Aorta (tissue), 5 donors: ENCODE measurements around the gene NAMPT. TPM values are rescaled to one million over a fixed set of nuclear protein-coding genes. Genes with fewer than 3 reads are reported as not detected.

Source experiments
- ATAC-seq: fragments of 200-7000 bp; cut with Tn5 transposase; one replicate; pipeline ENCODE4 v1.9.1; 2022; ENCODE audit warnings: moderate library complexity; ENCODE audit not compliant: low FRiP score
- DNase-seq, 2 donors: peaks; one replicate each; pipeline ENCODE4 v3.0.0-alpha.2; 2020
- H3K27ac ChIP-seq, 2 donors: one replicate each; pipeline ENCODE4 v1.5.1; 2013; ENCODE audit warnings: low read length in 2 of 2, mild to moderate bottlenecking in 2 of 2, moderate library complexity in 2 of 2, control low read depth in 1 of 2, inconsistent platforms in 1 of 2, low read depth in 1 of 2
- H3K27me3 ChIP-seq, 2 donors: one replicate each; pipeline ENCODE4 v1.6.1; 2013; ENCODE audit warnings: control low read depth in 1 of 2, low read length in 1 of 2, mild to moderate bottlenecking in 1 of 2, moderate library complexity in 1 of 2; ENCODE audit not compliant: insufficient read depth in 2 of 2, control insufficient read depth in 1 of 2
- H3K36me3 ChIP-seq, 2 donors: one replicate each; pipeline ENCODE4 v1.6.1; 2013; ENCODE audit warnings: control low read depth in 1 of 2, low read length in 1 of 2, mild to moderate bottlenecking in 1 of 2; ENCODE audit not compliant: insufficient read depth in 2 of 2, control insufficient read depth in 1 of 2
- H3K4me1 ChIP-seq, 2 donors: one replicate each; pipeline ENCODE4 v1.6.1; 2013; ENCODE audit warnings: low read length in 2 of 2, control low read depth in 1 of 2, mild to moderate bottlenecking in 1 of 2, moderate library complexity in 1 of 2; ENCODE audit not compliant: insufficient read depth in 2 of 2, control insufficient read depth in 1 of 2
- H3K4me3 ChIP-seq, 2 donors: one replicate each; pipeline ENCODE4 v1.5.1; 2013; ENCODE audit warnings: low read length in 2 of 2, control low read depth in 1 of 2, mild to moderate bottlenecking in 1 of 2
- H3K9me3 ChIP-seq: one replicate; pipeline ENCODE4 v1.6.1; 2013; ENCODE audit warnings: mild to moderate bottlenecking, low read length; ENCODE audit not compliant: control insufficient read depth
- WGBS, 2 donors: extraction: QIAGEN DNeasy Blood & Tissue Kit; methylation state at CpG; one replicate each; pipeline ENCODE4 v1.1.7; 2013; 5-methylcytosine and 5-hydroxymethylcytosine counted together
- intact Hi-C, 2 donors: fragments of 100-400 bp; cut with DNase I; formaldehyde crosslinking; loops; one replicate each; pipeline versions ENCODE4 v1.14.2 to v1.15.0; 2022
- polyA plus RNA-seq, 2 donors: library from polyadenylated mRNA; stranded (reverse); fragments of 200-250 nt; gene quantifications; one replicate each; pipeline ENCODE4 v1.2.3, GENCODE V29; 2013
- total RNA-seq, 2 donors: library from RNA; stranded (reverse); fragmentation: NEBNext Ultra II Directional; extraction: Animal tissue kit (Norgen Biotek cat#: 25700); gene quantifications; one replicate each; pipeline ENCODE4 v1.2.1, GENCODE V29; 2021
- donor health status: healthy with polysubstance abuse.
- donor health status: Bipolar disorder and iron deficiency.
- donor health status: DM: no; HTN: no; CAD: no.
- donor health status: DM: no; HTN: no; CAD: no.
- donor health status: DM: yes; HTN: yes; CAD: no.

Gene NAMPT
- total and polyA plus RNA-seq, 4 donors, result 36.2 to 534 (median 142) TPM

DNA sequence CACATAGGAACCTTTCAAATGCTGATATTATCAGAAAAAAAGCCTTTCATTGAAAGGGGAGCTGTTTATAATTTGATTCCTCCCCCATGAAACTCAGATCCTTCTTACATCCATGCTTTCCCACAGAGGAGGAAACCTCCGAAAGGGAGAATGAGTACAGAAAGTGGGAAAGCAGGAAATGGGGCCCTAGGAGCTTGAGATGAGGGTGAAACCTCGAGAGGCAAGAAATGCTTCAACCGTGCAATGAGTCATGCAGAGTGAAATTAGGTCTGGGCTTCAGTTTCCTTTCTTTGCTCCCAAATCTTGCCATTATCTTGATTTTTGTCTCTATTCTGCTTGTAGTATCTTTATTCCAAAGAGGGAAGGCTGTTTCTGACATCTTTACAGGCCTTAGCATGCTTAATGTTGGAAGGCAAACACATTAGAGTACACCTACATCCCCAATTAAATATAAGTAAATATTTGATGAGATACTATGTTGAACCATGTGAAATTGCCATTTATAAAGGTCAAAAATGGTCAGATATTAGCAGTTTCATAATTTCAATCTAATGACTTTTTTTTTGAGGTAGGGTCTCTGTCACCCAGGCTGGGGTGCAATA, 79.1 kb downstream of the NAMPT start:
- intact Hi-C loops, result no loop called here
- Histone ChIP-seq H3K27ac (no peak overlapping the region), H3K27me3 (no peaks in the 10 kb centered on the region), H3K36me3 (no peaks in the 10 kb centered on the region), H3K9me3 (peaks cover 2% of the 10 kb centered on the region), H3K4me3 (no peak overlapping the region), H3K4me1 (no peaks in the 10 kb centered on the region)
- WGBS, 2 donors, result 45 to 46% methylated on average over 3 of the region's 3 CpGs
- no peak for DNase-seq
- no peak for ATAC-seq

DNA sequence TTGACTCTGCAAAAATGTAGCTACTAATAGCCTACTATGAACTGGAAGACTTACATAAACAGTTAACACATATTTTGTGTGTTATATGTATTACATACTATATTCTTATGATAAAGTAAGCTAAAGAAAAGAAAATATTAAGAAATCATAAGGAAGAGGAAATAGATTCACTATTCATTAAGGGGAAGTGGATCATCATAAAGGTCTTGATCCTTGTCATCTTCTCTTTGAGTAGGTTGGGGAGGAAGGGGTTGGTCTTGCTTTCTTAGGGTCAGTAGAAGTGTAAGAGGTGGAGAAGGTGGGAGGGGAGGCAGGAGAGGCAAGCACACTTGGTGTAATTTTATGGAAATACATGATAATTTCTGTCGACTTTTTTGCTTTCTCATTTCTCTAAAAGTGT, 81.3 kb downstream of the NAMPT start:
- 67 to 71% methylated on average over 1 of the region's 1 CpG for WGBS, 2 donors
- intact Hi-C loops, result no loop called here

DNA sequence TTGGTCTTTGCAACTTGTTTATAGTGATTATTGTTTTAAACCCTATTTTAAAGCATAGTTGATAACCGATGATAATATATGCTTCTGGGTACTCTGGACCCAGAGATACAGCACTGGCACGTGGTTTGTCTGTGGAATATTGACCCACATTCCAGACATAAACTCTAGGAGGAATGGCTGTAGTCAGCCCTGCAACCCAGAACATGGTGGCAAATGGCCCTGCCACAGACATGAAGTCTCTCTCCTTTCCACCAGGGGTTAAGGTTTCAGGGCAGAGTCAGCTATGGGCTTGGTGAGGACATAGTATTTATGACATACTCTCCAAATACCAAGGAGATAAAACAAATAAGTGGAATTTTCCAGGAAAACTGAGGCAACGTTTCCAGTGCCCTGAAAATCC, 83.6 kb downstream of the NAMPT start:
- DNase-seq (no peak), ATAC-seq (no peak)
- no peak overlapping the region for H3K27ac ChIP-seq
- WGBS, 2 donors, result 76 to 80% methylated on average over 3 of the region's 3 CpGs
- H3K27me3 ChIP-seq, result no peaks in the 10 kb centered on the region
- H3K9me3 ChIP-seq, result no peaks in the 10 kb centered on the region
- H3K4me1 ChIP-seq, result no peaks in the 10 kb centered on the region
- H3K4me3 ChIP-seq, result no peak overlapping the region
- intact Hi-C loops, result no loop called here
- H3K36me3 ChIP-seq, result no peaks in the 10 kb centered on the region

More for the DNA sequence above, 81.3 kb downstream of the NAMPT start:
- DNase-seq, result no peak
- H3K36me3 ChIP-seq, result no peaks in the 10 kb centered on the region
- ATAC-seq, result no peak
- no peak overlapping the region for H3K27ac ChIP-seq
- H3K4me3 ChIP-seq, result no peak overlapping the region
- no peaks in the 10 kb centered on the region for H3K27me3 ChIP-seq
- H3K9me3 ChIP-seq, result peaks cover under 1% of the 10 kb centered on the region
- H3K4me1 ChIP-seq, result no peaks in the 10 kb centered on the region

DNA sequence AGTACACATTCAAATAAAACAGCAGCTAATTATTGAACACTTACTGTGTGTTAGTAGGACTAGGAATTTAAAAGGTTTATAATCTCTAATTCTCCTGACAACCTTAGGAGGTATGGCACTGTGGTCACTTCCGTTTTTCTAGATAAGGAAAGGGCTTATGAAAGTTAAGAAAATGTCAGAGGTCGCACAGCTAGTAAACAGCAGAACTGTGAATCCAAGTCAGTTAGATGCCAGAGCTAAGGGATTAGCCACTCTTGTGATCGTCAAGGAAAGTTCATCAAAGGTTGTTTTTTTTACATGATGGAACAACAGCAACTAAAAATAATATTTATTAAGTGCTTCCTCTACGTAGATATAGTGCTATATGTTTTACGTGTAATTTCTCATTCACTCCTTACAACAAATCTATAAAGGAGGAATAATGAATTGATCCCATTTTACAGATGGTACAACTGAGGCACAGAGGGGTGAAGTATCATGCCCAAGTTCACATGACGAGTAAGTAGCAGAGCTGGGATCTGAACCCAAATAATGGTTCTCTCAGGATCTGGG, 84.9 kb downstream of the NAMPT start:
- no peak for ATAC-seq
- H3K27ac ChIP-seq, result no peak overlapping the region

DNA sequence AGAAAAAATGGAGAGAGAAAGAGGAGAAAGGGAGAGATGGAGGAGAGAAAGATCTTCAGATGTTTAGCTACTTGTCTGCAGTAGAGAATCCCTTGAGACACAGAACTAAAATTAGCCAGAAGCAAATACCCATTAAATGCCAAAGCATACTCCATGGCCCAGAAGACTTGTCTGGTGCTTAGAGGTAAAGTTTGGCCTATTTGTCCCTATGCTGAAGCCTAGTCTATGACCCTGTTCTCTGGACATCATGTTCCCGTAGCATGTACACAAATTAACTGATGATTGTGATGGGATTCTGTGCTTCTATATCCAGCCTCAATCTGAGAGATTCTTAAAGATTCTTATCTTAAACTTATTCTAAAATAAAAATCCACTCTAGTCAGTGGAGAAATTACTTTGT, 85.8 kb downstream of the NAMPT start:
- Histone ChIP-seq H3K27me3 (no peaks in the 10 kb centered on the region), H3K36me3 (no peaks in the 10 kb centered on the region), H3K4me1 (no peaks in the 10 kb centered on the region), H3K9me3 (no peaks in the 10 kb centered on the region), H3K4me3 (no peak overlapping the region), H3K27ac (no peak overlapping the region)
- ATAC-seq (no peak), DNase-seq (no peak)
- WGBS, 2 donors, result 43 to 56% methylated on average over 1 of the region's 1 CpG
- intact Hi-C loops, result no loop called here

More for the DNA sequence above, 84.9 kb downstream of the NAMPT start:
- Histone ChIP-seq H3K9me3 (no peaks in the 10 kb centered on the region), H3K4me1 (no peaks in the 10 kb centered on the region), H3K27me3 (no peaks in the 10 kb centered on the region), H3K4me3 (no peak overlapping the region), H3K36me3 (no peaks in the 10 kb centered on the region)
- 81% methylated on average over 6 of the region's 6 CpGs for WGBS, 2 donors
- no peak for DNase-seq
- intact Hi-C loops, result no loop called here

Other genes with a start within 250 kb of the NAMPT start
- gene SYPL1, start 172.7 kb downstream of the NAMPT start, total RNA-seq, result 10 to 100 TPM; 69.1 to 70.5 TPM
- 10 to 100 TPM; 38.9 to 56.0 TPM for gene SYPL1, start 172.7 kb downstream of the NAMPT start, polyA plus RNA-seq